Measurements from ENCODE around the gene PIK3R5.

GRCh38 chr17:8904201-8904600, 61.3 kb downstream of the PIK3R5 start:
- TF ChIP-seq CTCF (IDR thresholded peaks at IDR 0.05; ENCODE audit: borderline replicate concordance, extremely low read depth, low read length, poor library complexity, severe bottlenecking) (no peak), EZH2 (IDR thresholded peaks at IDR 0.05; ENCODE audit: borderline replicate concordance, low read depth, low read length, severe bottlenecking) (no peak)

Data from DND-41 (cell line).